ENCODE measurements around the gene RIC8A. TPM values are rescaled to one million over a fixed set of nuclear protein-coding genes. Genes with fewer than 3 reads are reported as not detected.

RIC8A gene
- 185 and 189 TPM in 2 replicates for total RNA-seq (ENCODE audit: low replicate concordance)

DNA sequence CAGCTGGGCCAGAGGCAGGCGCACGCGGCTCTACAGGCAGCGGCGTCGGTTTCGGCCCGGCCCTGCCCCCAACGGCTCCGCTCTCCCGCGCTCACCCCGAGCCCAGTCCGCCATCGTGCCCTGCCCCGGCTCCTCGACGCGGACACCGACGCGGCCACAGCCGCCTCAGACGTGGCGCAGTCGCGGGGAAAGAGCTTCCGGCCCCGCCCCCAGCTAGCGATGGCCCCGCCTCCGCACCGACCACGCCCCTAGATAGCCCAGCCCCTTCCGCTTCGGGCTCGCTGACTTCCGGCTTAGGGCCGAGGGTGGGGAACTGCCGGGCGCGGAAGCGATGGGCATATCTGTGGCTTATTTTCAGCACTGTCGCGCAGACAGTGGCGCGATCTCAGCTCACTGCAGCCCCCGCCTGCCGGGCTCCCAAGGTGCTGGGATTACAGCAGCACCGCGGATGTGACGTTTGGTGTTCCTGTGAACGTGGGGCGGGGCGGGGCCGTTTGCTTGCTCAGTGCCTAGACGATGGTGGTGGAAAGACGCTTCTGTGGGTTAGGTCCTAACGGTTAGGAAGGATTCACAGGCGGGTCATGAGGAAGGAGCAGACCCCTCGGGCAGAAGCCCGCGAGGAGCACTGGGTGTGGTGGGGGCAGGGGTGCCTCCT is at the start of gene RIC8A, which contains the start of gene BET1L:
TSS of gene RIC8A (plus strand) at position 501 of the 655 bp plus-strand sequence. CDS start 1,147 bp downstream, outside the sequence.
TSS of gene BET1L (minus strand) at position 192 of the 655 bp plus-strand sequence. CDS start at position 114, 78 bp downstream.

DNA sequence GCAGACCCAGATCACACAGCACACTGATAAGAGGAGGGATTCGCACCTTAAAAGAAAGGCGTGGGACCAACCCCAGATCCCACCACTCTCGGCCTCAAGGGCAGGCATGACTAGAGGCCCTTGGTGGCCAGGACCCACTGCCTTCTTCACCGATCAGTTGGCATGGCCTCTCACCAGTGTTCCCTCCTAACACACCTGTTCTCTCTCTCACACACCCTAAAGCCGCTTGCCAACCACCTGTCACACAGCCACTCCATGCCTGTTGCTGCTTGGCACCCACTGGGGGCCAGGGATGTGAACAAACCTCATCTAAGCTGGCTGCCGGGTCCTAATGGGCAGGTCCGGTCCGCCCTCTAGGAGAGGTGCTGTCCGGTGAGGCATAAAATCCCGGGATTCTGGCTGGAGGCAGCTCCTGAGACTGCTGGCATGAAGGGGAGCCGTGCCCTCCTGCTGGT is 14.8 kb upstream of the RIC8A start, which contains the start of gene SCGB1C1:
TSS of gene SCGB1C1 (plus strand) at position 405 of the 455 bp plus-strand sequence. CDS start at position 427, 22 bp downstream.

GRCh38 chr11:235997-236773 is 28.7 kb downstream of the RIC8A start, which contains the start of gene SIRT3:
TSS of gene SIRT3 (minus strand) at chr11:236342. CDS start at chr11:236328, 14 bp downstream.

GRCh38 chr11:236774-237767 is 29.6 kb downstream of the RIC8A start, which contains the start of gene PSMD13:
TSS of gene PSMD13 (plus strand) at chr11:236976. CDS start at chr11:237050, 74 bp downstream.

Other genes with a start within 250 kb of the RIC8A start
- gene SCGB1C1, start 14.6 kb upstream of the RIC8A start, total RNA-seq (ENCODE audit: low replicate concordance) = not detected in 2 replicates
- 17.9 and 26.1 TPM in 2 replicates for gene BET1L, start 309 bp upstream of the RIC8A start, total RNA-seq (ENCODE audit: low replicate concordance)
- 7.4 and 8.7 TPM in 2 replicates for gene SIRT3, start 28.6 kb downstream of the RIC8A start, total RNA-seq (ENCODE audit: low replicate concordance)
- 74.6 and 196 TPM in 2 replicates for gene PSMD13, start 29.3 kb downstream of the RIC8A start, total RNA-seq (ENCODE audit: low replicate concordance)
- gene NLRP6, start 70.7 kb downstream of the RIC8A start, total RNA-seq (ENCODE audit: low replicate concordance) = not detected in 2 replicates
- gene PGGHG, start 81.4 kb downstream of the RIC8A start, total RNA-seq (ENCODE audit: low replicate concordance) = 8.8 and 12.3 TPM in 2 replicates
- gene IFITM5, start 91.8 kb downstream of the RIC8A start, total RNA-seq (ENCODE audit: low replicate concordance) = not detected in 2 replicates
- gene IFITM2, start 100.1 kb downstream of the RIC8A start, total RNA-seq (ENCODE audit: low replicate concordance) = 63.3 and 214 TPM in 2 replicates
- gene IFITM1, start 106.3 kb downstream of the RIC8A start, total RNA-seq (ENCODE audit: low replicate concordance) = 12.6 and 143 TPM in 2 replicates
- gene IFITM3, start 113.2 kb downstream of the RIC8A start, total RNA-seq (ENCODE audit: low replicate concordance) = 74.6 and 147 TPM in 2 replicates
- gene B4GALNT4, start 161.8 kb downstream of the RIC8A start, total RNA-seq (ENCODE audit: low replicate concordance) = 1.1 and 2.8 TPM in 2 replicates
- gene PKP3, start 186.5 kb downstream of the RIC8A start, total RNA-seq (ENCODE audit: low replicate concordance) = 0.12 and 0.60 TPM in 2 replicates
- gene SIGIRR, start 207.3 kb downstream of the RIC8A start, total RNA-seq (ENCODE audit: low replicate concordance) = 5.7 and 17.8 TPM in 2 replicates
- gene ANO9, start 234.3 kb downstream of the RIC8A start, total RNA-seq (ENCODE audit: low replicate concordance) = not detected in 2 replicates
- gene PTDSS2, start 242.6 kb downstream of the RIC8A start, total RNA-seq (ENCODE audit: low replicate concordance) = 26.9 and 49.1 TPM in 2 replicates

All from smooth muscle cell of the coronary artery (primary cell).